ENCODE data around the gene MUC20. TPM values are rescaled to one million over a fixed set of nuclear protein-coding genes. Genes with fewer than 3 reads are reported as not detected.

Gene MUC20
- total and polyA plus RNA-seq, 8 donors: 5.2 to 35.9 (median 10.8) TPM

DNA sequence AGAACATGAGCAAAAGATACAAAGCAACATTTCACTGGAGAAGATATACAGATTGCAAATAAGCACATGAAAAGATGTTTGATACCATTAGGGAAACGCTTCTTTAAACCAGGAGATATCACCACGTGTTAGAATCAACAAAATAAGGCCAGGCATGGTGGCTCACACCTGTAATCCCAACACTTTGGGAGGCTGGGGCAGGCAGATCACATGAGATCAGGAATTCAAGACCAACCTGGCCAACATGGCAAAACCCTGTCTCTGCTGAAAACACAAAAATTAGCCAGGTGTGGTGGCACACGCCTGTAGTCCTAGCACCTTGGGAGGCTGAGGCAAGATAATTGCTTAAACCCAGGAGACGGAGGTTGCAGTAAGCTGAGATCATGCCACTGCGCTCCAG is 20.5 kb upstream of the MUC20 start:
- Histone ChIP-seq H3K4me1 (no peaks in the 10 kb centered on the region), H3K4me3 (no peak overlapping the region), H3K27me3 (no peaks in the 10 kb centered on the region), H3K27ac (no peak overlapping the region), H3K36me3 (no peaks in the 10 kb centered on the region), H3K9me3 (no peaks in the 10 kb centered on the region)
- ATAC-seq (no peak), FAIRE-seq (no peak), DNase-seq (no peak)
- WGBS, 2 donors: 88 to 91% methylated on average over 5 of the region's 5 CpGs
- intact Hi-C loops (cut with DNase I): no loop called here
- TF ChIP-seq, protein P1, sequence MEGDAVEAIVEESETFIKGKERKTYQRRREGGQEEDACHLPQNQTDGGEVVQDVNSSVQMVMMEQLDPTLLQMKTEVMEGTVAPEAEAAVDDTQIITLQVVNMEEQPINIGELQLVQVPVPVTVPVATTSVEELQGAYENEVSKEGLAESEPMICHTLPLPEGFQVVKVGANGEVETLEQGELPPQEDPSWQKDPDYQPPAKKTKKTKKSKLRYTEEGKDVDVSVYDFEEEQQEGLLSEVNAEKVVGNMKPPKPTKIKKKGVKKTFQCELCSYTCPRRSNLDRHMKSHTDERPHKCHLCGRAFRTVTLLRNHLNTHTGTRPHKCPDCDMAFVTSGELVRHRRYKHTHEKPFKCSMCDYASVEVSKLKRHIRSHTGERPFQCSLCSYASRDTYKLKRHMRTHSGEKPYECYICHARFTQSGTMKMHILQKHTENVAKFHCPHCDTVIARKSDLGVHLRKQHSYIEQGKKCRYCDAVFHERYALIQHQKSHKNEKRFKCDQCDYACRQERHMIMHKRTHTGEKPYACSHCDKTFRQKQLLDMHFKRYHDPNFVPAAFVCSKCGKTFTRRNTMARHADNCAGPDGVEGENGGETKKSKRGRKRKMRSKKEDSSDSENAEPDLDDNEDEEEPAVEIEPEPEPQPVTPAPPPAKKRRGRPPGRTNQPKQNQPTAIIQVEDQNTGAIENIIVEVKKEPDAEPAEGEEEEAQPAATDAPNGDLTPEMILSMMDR (IDR thresholded peaks at IDR 0.05): no peak

DNA sequence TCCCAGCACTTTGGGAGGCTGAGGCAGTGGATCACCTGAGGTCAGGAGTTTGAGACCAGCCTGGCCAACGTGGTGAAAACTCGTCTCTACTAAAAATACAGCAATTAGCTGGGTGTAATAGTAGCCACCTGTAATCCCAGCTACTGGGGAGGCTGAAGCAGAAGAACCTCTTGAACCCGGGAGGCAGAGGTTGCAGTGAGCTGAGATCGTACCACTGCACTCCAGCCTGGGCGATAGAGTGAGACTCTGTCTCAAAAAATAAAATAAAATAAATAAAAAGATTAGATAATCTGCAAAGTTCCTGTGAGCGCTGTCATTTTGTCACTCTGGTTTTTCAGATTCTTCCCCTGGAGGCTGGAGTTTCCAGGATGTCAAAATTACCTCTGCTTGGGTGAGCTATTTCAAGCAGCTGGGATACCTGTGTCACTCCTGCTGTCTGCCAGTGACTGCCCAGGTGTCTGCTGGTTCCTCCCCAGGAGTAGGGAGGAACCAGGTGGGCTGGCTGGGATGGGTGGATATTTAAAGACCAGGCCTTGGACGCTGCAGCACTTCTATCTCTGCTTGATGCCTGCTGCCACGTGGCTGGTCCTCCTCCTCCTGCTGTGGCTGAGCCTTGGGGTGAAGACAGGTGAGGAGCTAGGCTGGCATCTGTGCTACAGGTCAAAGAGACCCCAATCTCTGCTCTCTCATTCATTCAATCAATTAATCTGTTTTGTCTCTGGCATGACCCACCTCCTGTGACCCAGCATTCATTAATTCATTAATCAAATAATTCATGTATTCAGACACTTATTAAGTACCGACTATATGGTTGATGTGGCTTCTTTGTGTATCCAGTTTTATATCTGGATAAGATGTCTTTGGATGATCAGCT is 19.5 kb upstream of the MUC20 start:
- WGBS, 2 donors: 77 to 78% methylated on average over 9 of the region's 9 CpGs
- TF ChIP-seq, protein P1 (IDR thresholded peaks at IDR 0.05): no peak
- no peaks in the 10 kb centered on the region for H3K27me3 ChIP-seq
- H3K27ac ChIP-seq: no peak overlapping the region
- intact Hi-C loops (cut with DNase I): no loop called here
- no peaks in the 10 kb centered on the region for H3K4me1 ChIP-seq
- FAIRE-seq (no peak), DNase-seq (no peak), ATAC-seq (peak in 1 of 4 donors; percentile 12)
- H3K4me3 ChIP-seq: no peak overlapping the region
- no peaks in the 10 kb centered on the region for H3K36me3 ChIP-seq
- H3K9me3 ChIP-seq: no peaks in the 10 kb centered on the region

DNA sequence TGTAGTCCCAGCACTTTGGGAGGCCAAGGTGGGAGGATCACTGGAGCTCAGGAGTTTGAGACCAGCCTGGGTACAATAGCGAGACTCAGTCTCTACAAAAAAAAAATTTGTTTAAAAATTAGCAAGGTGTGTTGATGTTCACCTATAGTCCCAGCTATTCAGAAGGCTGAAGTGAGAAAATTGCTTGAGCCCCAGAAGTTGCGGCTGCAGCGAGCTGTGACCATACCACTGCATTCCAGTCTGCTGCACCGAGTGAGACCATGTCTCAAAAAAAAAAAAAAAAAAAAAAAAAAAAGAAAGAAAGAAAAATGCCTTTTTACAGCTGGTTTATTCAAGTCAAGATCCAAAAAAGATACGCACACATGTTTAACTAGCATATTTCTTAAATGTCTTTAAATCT is 17.0 kb upstream of the MUC20 start:
- H3K27me3 ChIP-seq: no peaks in the 10 kb centered on the region
- 91% methylated on average over 5 of the region's 5 CpGs for WGBS, 2 donors
- no peak overlapping the region for H3K27ac ChIP-seq
- TF ChIP-seq, protein P1 (IDR thresholded peaks at IDR 0.05): no peak
- H3K4me3 ChIP-seq: no peak overlapping the region
- peaks cover 0 to 7% (median 4%) of the 10 kb centered on the region in 3 donors for H3K36me3 ChIP-seq
- no peaks in the 10 kb centered on the region for H3K4me1 ChIP-seq
- intact Hi-C loops (cut with DNase I): no loop called here
- no peak for DNase-seq
- FAIRE-seq: no peak
- no peaks in the 10 kb centered on the region for H3K9me3 ChIP-seq
- ATAC-seq: no peak

DNA sequence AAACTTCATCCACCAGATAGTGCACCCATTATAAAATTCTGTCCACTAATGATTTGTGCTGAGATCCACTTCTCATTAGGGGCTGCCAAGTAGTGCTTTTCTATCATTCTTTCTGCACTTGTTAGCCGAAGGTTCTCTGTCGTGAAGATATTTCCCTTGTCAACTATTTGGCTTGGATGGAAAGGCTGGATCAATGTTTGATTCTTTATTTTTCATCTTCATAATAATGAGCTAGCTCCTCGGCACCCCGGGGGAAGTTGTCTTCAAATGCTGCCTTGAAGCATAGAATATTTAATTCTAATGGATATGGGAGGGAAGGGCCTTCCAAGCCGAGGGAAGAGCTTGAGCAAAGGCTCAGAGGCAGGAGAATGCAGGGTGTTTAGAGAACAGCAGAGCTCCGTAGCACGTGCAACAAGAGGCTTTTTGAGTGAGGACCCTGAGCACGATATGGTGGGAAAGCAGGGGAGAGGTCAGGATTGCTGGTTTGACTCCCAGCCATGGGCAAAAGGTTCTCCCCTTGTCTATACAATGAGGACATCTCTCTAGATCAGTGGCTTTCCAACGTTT is 16.3 kb upstream of the MUC20 start:
- Histone ChIP-seq H3K27me3 (no peaks in the 10 kb centered on the region), H3K4me1 (no peaks in the 10 kb centered on the region), H3K36me3 (peaks cover 0 to 12% (median 9%) of the 10 kb centered on the region in 3 donors), H3K4me3 (no peak overlapping the region), H3K9me3 (no peaks in the 10 kb centered on the region), H3K27ac (no peak overlapping the region)
- intact Hi-C loops (cut with DNase I): no loop called here
- WGBS, 2 donors: 68 to 71% methylated on average over 9 of the region's 9 CpGs
- TF ChIP-seq, protein P1 (IDR thresholded peaks at IDR 0.05): no peak
- no peak for FAIRE-seq
- no peak for ATAC-seq
- DNase-seq: no peak

Data from pancreas (tissue), 10 donors.